HEK293 (cell line): ENCODE measurements around the gene VWA3A.

Experiments used
- CTCF ChIA-PET: fragments of 350-600 bp; formaldehyde crosslinking; extraction: SDS; loops from one replicate; lab custom pipeline; 2021; ENCODE audit warnings: antibody characterized with exemption; lab: Yijun Ruan, JAX
- POLR2A ChIA-PET: fragments of 300-600 bp; formaldehyde crosslinking; extraction: SDS; loops from one replicate; lab custom pipeline; 2020; ENCODE audit warnings: antibody characterized with exemption, inconsistent platforms; lab: Yijun Ruan, JAX
- H3K27ac ChIP-seq: fragments of 200-500 bp; sonication (Bioruptor generic); 2 replicates; pipeline ENCODE4 v1.5.1; 2014; ENCODE audit warnings: low read depth, low read length, control low read depth, inconsistent platforms; ENCODE audit errors: extremely low read depth
- H3K36me3 ChIP-seq, 2 experiments: fragments of 200-500 bp in 1 of 2; sonication (Bioruptor generic) in 1 of 2; 1 replicate in 1 of 2; 2 replicates in 1 of 2; pipeline ENCODE4 v1.5.1; 2014 to 2017; ENCODE audit warnings: inconsistent platforms in 2 of 2, low read length in 2 of 2; ENCODE audit not compliant: control insufficient read depth in 2 of 2, insufficient read depth in 1 of 2
- H3K4me1 ChIP-seq: fragments of 200-500 bp; sonication (Bioruptor generic); 2 replicates; pipeline ENCODE4 v1.5.1; 2014; ENCODE audit warnings: mild to moderate bottlenecking, low read length, inconsistent platforms; ENCODE audit not compliant: control insufficient read depth, insufficient read depth
- H3K4me3 ChIP-seq: 2 replicates; pipeline ENCODE4 v1.5.1; 2011; ENCODE audit warnings: low read depth, mild to moderate bottlenecking, control low read depth, low read length, moderate library complexity
- H3K9me3 ChIP-seq: fragments of 200-500 bp; sonication (Bioruptor generic); 2 replicates; pipeline ENCODE4 v1.5.1; 2014; ENCODE audit warnings: low read depth, low read length, inconsistent platforms; ENCODE audit not compliant: control insufficient read depth, insufficient read depth
- ELK4 ChIP-seq: IDR thresholded peaks from 2 replicates; pipeline ENCODE4 v1.6.1; 2011; ENCODE audit warnings: mild to moderate bottlenecking, low read depth, low read length, borderline replicate concordance
- KLF1 ChIP-seq: fragments of 450-650 bp; formaldehyde crosslinking; IDR thresholded peaks from 2 replicates; pipeline ENCODE4 v1.5.1; 2016; ENCODE audit warnings: missing biosample characterization, missing genetic modification characterization
- KLF17 ChIP-seq: fragments of 450-650 bp; formaldehyde crosslinking; IDR thresholded peaks from 2 replicates; pipeline ENCODE4 v1.5.1; 2016; ENCODE audit warnings: missing biosample characterization, missing genetic modification characterization
- KLF7 ChIP-seq: fragments of 450-650 bp; formaldehyde crosslinking; IDR thresholded peaks from 2 replicates; pipeline ENCODE4 v1.5.1; 2016; ENCODE audit warnings: missing biosample characterization, missing genetic modification characterization, borderline replicate concordance
- MYNN ChIP-seq: fragments of 450-650 bp; formaldehyde crosslinking; IDR thresholded peaks from 2 replicates; pipeline ENCODE4 v1.5.1; 2016; ENCODE audit warnings: missing biosample characterization, missing genetic modification characterization, borderline replicate concordance
- PBX3 ChIP-seq: sonication (generic); formaldehyde crosslinking; IDR thresholded peaks from 2 replicates; pipeline ENCODE4 v1.8.1; 2022; ENCODE audit warnings: mild to moderate bottlenecking, moderate library complexity, missing genetic modification reagents
- REPIN1 ChIP-seq: fragments of 450-650 bp; formaldehyde crosslinking; IDR thresholded peaks from 2 replicates; pipeline ENCODE4 v1.5.1; 2017; ENCODE audit warnings: missing biosample characterization, missing genetic modification characterization, low read depth
- SETDB1 ChIP-seq: IDR thresholded peaks from one replicate; pipeline ENCODE4 v1.6.1; 2017; ENCODE audit warnings: mild to moderate bottlenecking, low read length, moderate library complexity, mixed read lengths; ENCODE audit not compliant: insufficient read length
- YY1 ChIP-seq: fragments of 450-650 bp; formaldehyde crosslinking; IDR thresholded peaks from 2 replicates; pipeline ENCODE4 v1.5.1; 2018; ENCODE audit warnings: missing biosample characterization, missing genetic modification characterization
- ZBTB11 ChIP-seq: fragments of 450-650 bp; formaldehyde crosslinking; conservative IDR thresholded peaks from 2 replicates; pipeline ENCODE4 v1.5.1; 2016; ENCODE audit warnings: low read depth, missing biosample characterization, missing genetic modification characterization
- ZBTB17 ChIP-seq: fragments of 450-650 bp; formaldehyde crosslinking; IDR thresholded peaks from 2 replicates; pipeline ENCODE4 v1.5.1; 2016; ENCODE audit warnings: missing biosample characterization, missing genetic modification characterization
- ZFP41 ChIP-seq: fragments of 450-650 bp; formaldehyde crosslinking; IDR thresholded peaks from 2 replicates; pipeline ENCODE4 v1.5.1; 2016; ENCODE audit warnings: missing biosample characterization, missing genetic modification characterization, borderline replicate concordance
- ZIC2 ChIP-seq: fragments of 450-650 bp; formaldehyde crosslinking; IDR thresholded peaks from 2 replicates; pipeline ENCODE4 v1.5.1; 2016; ENCODE audit warnings: missing biosample characterization, missing genetic modification characterization
- ZNF148 ChIP-seq: fragments of 450-650 bp; formaldehyde crosslinking; IDR thresholded peaks from 2 replicates; pipeline ENCODE4 v1.5.0; 2017; ENCODE audit warnings: missing biosample characterization, missing genetic modification characterization, borderline replicate concordance
- ZNF174 ChIP-seq: fragments of 450-650 bp; formaldehyde crosslinking; IDR thresholded peaks from 2 replicates; pipeline ENCODE4 v1.5.0; 2017; ENCODE audit warnings: missing biosample characterization, mild to moderate bottlenecking, missing genetic modification characterization
- ZNF221 ChIP-seq: fragments of 450-650 bp; formaldehyde crosslinking; IDR thresholded peaks from 2 replicates; pipeline ENCODE4 v1.5.1; 2017; ENCODE audit warnings: missing biosample characterization, missing genetic modification characterization, borderline replicate concordance
- ZNF366 ChIP-seq: fragments of 450-650 bp; formaldehyde crosslinking; conservative IDR thresholded peaks from 2 replicates; pipeline ENCODE4 v1.5.1; 2016; ENCODE audit warnings: missing biosample characterization, missing genetic modification characterization
- ZNF473 ChIP-seq: fragments of 450-650 bp; formaldehyde crosslinking; IDR thresholded peaks from 2 replicates; pipeline ENCODE4 v1.5.1; 2017; ENCODE audit warnings: missing biosample characterization, missing genetic modification characterization
- ZNF521 ChIP-seq: fragments of 450-650 bp; formaldehyde crosslinking; IDR thresholded peaks from 2 replicates; pipeline ENCODE4 v1.5.1; 2017; ENCODE audit warnings: missing biosample characterization, mild to moderate bottlenecking, missing genetic modification characterization
- ZNF549 ChIP-seq: fragments of 450-650 bp; IDR thresholded peaks from 2 replicates; pipeline ENCODE4 v1.5.1; 2018; ENCODE audit warnings: missing biosample characterization, missing genetic modification characterization, mild to moderate bottlenecking, inconsistent platforms, moderate library complexity
- ZNF621 ChIP-seq: fragments of 450-650 bp; formaldehyde crosslinking; IDR thresholded peaks from 2 replicates; pipeline ENCODE4 v1.5.1; 2017; ENCODE audit warnings: missing biosample characterization, missing genetic modification characterization
- ZNF658 ChIP-seq: fragments of 450-650 bp; formaldehyde crosslinking; IDR thresholded peaks from 2 replicates; pipeline ENCODE4; 2016; ENCODE audit warnings: missing biosample characterization, missing genetic modification characterization
- ZNF692 ChIP-seq: fragments of 450-650 bp; formaldehyde crosslinking; IDR thresholded peaks from 2 replicates; pipeline ENCODE4 v1.5.1; 2016; ENCODE audit warnings: missing biosample characterization, missing genetic modification characterization
- ZNF785 ChIP-seq: fragments of 450-650 bp; formaldehyde crosslinking; IDR thresholded peaks from 2 replicates; pipeline ENCODE4 v1.5.1; 2016; ENCODE audit warnings: missing biosample characterization, missing genetic modification characterization

Gene VWA3A

GRCh38 chr16:22190081-22190775 is 97.9 kb downstream of the VWA3A start (continued):
- TF ChIP-seq ZNF148 (tag by site-specific recombination): no peak
- no peak for TF ChIP-seq MYNN
- TF ChIP-seq PBX3 (CRISPR knock-in tag): peak; percentile 65; the same call in 1 of the 2 replicates
- peak; percentile 74 for TF ChIP-seq ZBTB17
- TF ChIP-seq ZNF785 (tag by site-specific recombination): peak; percentile 71; the same call in 1 of the 2 replicates
- peak; percentile 69 for TF ChIP-seq ZNF692 (tag by site-specific recombination)
- no peak for TF ChIP-seq ELK4
- peak; percentile 98 for TF ChIP-seq KLF17
- no peak for TF ChIP-seq REPIN1 (tag by site-specific recombination)

- Histone ChIP-seq H3K4me1 (peaks cover 6% of the 10 kb centered on the region), H3K4me3 (peak overlapping the region; percentile 63), H3K9me3 (no peaks in the 10 kb centered on the region), H3K27ac (peak overlapping the region; percentile 27; the same call in 1 of the 2 replicates), H3K36me3 (no peaks in the 10 kb centered on the region)
- CTCF ChIA-PET: interaction anchor here (0.6 to 2.7 kb wide), 7 partner anchors 17 to 1034 kb away, joined by 3 to 16 read pairs (median 4); no protein-coding TSS in a partner anchor
- POLR2A ChIA-PET: interaction anchor here (0.6 to 1.6 kb wide), 12 partner anchors 15 to 1029 kb away, joined by 3 to 11 read pairs (median 4); partner anchors contain the start of genes EEF2K, POLR3E and UQCRC2
- TF ChIP-seq ZNF658 (tag by site-specific recombination) (no peak), KLF7 (tag by site-specific recombination) (no peak), KLF1 (peak; percentile 43), ZNF621 (tag by site-specific recombination) (no peak), SETDB1 (no peak), ZNF521 (tag by site-specific recombination) (no peak), ZNF221 (tag by site-specific recombination) (no peak), ZIC2 (tag by site-specific recombination) (no peak), ZNF174 (tag by site-specific recombination) (no peak), ZNF366 (tag by site-specific recombination) (peak; percentile 86), YY1 (tag by site-specific recombination) (no peak), ZBTB11 (tag by site-specific recombination) (0 out of 2 replicates have a peak, but pooled peaks have one; percentile 25), ZNF549 (no peak), ZFP41 (tag by site-specific recombination) (no peak), ZNF473 (tag by site-specific recombination) (no peak)
Measured at GRCh38 chr16:22190776-22191531, 98.6 kb downstream of the VWA3A start.
